Measurements from ENCODE around the gene PSTPIP2.

- TF ChIP-seq CTCF (IDR thresholded peaks at IDR 0.05) (no peak), POLR2A (IDR thresholded peaks at IDR 0.05) (no peak)
These were observed 109.6 kb downstream of the PSTPIP2 start for GRCh38 chr18:45962461-45962860.

Data from right lobe of liver (tissue), 4 donors.